GM19099 (cell line): ENCODE data around the gene TSBP1.

ENCODE experiments used
- POLR2A ChIP-seq: IDR thresholded peaks from 3 replicates; pipeline ENCODE4 v1.6.1; 2011; ENCODE audit warnings: low read depth; ENCODE audit not compliant: insufficient read length; ENCODE audit errors: extremely low read depth

The TSBP1 gene

GRCh38 chr6:32249262-32249661 is 122.4 kb downstream of the TSBP1 start:
- no peak for TF ChIP-seq POLR2A

DNA sequence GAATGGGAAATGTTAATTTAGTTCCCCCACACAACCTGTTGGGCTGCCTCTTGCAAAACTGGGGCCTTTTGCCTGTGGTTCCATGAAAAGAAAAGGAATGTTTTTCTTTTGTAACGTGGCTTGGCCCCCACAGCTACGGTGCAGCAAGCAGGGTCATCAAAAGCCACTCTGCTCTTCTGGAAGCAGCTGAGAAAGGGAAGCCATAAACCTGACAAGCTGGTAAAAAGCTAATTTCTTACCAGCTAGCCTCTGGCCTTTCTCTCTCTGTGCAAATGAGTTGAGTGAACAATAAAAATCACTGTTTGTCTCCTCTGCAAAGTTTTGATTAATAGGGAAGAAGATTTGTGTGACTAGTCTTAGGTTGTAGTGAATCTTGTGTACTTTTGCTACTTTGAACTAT is 124.3 kb downstream of the TSBP1 start:
- TF ChIP-seq POLR2A: no peak

DNA sequence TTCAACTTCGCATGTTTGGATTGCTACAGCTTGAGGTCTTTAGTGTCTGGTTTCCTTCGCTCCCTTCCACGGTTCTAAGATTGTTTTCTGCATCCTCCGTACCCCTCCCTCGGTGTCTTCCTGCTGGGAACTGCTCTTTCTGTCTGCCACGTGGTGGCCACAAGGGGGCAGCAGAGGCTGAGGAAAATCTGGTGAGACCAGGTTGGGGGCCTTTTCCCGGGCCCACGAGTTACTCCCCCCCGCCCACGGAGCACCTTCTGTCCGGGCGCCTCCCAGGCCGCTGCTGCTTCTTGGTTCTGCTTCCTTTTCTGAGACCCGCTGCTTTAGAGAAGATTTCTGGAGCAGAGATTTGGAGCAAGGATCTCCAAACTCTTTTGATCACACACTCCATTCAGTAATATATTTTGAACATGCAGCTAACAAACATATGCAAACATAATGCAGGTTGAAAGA is 126.7 kb downstream of the TSBP1 start:
- TF ChIP-seq POLR2A: no peak

DNA sequence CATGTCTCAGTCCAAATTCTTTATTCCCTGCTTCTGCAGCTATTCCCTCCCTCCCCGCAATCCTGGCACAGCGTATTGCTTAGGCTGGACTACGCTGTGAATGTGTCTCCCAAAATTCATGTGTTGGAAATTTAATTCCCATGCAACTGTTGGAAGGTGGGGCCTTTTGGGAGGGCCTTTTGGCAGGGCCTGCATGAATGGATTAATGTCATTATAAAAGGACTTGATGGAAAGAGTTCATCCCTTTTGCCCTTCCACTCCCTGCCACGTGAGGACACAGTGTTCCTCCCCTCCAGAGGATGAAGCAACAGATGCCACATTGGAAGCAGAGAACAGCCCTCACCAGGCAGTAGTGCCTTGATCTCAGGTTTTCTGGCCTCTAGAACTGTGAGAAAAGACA is 127.4 kb downstream of the TSBP1 start:
- TF ChIP-seq POLR2A: no peak
